AG09309 (cell line): ENCODE measurements around the gene OR2V1.
"Not testable (repeated sequence)": the region's sequence is repeated elsewhere in the genome, so short reads cannot be mapped to it uniquely, and the experiment has no call there.

Experiments
- DNase-seq: peaks from one replicate; pipeline ENCODE4 v3.0.0-alpha.2; 2010; ENCODE audit warnings: low read depth
- H3K4me3 ChIP-seq: 2 replicates; pipeline ENCODE4 v1.5.1; 2011; ENCODE audit warnings: mild to moderate bottlenecking, low read depth, low read length, moderate library complexity; ENCODE audit not compliant: control insufficient read depth
- TF ChIP-seq, protein P1 (sequence below): IDR thresholded peaks from 2 replicates; pipeline ENCODE4 v1.5.1; 2011; ENCODE audit warnings: mild to moderate bottlenecking, low read depth, low read length, inconsistent platforms; ENCODE audit not compliant: insufficient read depth, control insufficient read depth; ENCODE audit errors: missing control alignments

OR2V1 gene

DNA sequence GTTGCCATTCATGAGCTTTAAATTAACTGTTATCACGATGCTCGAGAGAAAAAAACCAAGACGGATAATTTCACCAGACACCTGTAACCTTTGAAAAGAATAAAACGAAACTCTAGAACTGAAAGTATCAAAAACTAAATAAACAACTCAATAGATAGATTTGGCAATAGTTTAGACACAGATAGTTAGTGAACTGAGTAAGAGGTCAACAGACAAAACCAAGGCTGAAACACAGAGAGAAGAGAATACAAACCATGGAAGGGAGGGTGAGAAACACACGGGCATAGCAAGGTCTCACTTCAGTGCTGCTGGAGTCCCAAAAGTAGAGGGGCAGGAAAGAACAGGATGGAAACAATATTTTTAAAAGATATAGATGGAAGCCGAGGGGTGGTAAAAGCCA lies 3.3 kb upstream of the OR2V1 start:
- no peak overlapping the region for H3K4me3 ChIP-seq
- TF ChIP-seq, protein P1, sequence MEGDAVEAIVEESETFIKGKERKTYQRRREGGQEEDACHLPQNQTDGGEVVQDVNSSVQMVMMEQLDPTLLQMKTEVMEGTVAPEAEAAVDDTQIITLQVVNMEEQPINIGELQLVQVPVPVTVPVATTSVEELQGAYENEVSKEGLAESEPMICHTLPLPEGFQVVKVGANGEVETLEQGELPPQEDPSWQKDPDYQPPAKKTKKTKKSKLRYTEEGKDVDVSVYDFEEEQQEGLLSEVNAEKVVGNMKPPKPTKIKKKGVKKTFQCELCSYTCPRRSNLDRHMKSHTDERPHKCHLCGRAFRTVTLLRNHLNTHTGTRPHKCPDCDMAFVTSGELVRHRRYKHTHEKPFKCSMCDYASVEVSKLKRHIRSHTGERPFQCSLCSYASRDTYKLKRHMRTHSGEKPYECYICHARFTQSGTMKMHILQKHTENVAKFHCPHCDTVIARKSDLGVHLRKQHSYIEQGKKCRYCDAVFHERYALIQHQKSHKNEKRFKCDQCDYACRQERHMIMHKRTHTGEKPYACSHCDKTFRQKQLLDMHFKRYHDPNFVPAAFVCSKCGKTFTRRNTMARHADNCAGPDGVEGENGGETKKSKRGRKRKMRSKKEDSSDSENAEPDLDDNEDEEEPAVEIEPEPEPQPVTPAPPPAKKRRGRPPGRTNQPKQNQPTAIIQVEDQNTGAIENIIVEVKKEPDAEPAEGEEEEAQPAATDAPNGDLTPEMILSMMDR: no peak
- DNase-seq: no peak

DNA sequence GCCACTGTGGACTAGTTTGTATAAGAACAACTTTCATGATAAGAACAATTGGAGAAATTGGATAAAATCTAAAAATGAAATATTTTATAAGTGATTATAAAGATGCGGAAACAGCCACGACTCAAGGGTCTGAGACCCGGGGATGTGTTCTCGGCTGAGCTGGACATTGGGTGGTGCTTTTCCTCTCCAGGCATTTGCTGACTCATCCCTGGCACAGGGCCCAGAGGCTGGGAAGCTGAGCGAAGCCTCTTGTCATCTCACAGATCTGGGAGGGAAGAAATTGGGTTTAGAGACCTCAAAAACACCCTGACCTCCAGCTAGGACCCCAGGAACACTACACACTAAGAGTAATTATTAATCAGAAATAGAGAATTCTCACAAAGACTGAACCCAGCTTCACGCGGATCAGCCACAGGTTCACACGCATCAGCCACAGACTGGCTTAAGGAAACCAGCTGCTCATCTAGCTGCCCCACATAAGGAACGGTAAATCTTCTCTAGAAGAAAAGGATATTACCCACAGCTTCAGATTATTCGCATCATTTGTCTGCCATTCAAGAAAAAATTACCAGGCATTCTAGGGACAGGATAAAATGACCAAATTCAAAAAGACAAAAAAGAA lies 2.8 kb upstream of the OR2V1 start:
- DNase-seq: no peak
- no peak overlapping the region for H3K4me3 ChIP-seq
- TF ChIP-seq, protein P1: no peak

DNA sequence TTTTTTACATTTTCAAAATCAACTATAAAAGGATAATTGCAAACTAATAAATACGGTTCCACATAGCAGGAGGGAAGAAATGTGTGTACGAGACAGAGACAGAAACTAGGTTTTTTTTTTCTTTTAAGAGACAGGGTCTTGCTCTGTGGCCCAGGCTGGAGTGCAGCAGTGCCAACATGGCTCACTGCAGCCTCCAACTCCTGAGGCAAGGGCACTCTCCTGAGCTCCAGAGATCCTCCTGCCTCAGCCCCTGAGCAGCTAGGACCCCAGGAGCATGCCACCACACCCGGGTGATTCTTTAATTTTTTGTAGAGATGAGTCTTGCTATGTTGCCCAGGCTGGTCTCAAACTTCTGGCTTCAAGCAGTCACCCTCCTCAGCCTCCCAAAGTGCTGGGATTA lies 2.1 kb upstream of the OR2V1 start:
- H3K4me3 ChIP-seq: no peak overlapping the region
- no peak for DNase-seq
- TF ChIP-seq, protein P1: no peak

DNA sequence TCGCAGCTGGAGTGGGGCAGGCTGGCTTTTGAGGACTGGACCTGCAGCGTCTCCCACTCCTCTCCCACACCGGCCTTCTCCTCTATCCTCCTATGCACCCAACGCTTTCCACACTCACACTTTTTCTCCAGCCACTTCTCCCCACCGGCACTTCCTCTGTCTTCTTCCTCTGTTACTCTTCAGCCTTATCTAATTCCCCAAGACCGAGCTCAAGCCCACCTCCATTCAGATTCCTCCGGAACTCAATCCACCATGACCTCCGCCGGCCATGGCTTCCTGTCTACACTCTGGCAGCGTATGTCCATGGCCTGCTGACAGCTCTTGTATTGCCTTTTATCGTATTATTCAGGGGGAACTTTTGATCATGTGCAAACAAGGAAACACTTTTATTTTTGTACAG lies 545 bp upstream of the OR2V1 start:
- no peak overlapping the region for H3K4me3 ChIP-seq
- DNase-seq: no peak
- TF ChIP-seq, protein P1: no peak

DNA sequence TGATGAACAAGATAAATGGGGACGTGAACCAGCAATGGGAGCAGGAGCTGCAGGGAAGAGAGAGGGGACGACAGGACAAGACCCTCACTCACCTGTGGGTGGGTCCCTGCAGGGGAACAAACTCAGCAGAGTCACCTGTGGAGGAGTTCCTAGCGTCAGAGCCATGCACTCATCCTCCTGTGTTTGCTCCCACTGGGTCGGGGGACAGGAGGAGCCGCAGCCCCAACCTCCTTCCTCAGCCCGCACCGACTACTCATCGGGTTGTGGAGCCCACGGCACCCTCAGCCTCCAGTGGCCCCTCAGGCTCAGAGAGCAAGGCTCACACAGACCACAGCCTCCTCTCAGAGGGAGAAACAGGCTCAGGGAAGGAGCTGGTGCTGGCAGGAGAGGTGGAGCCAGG lies 888 bp downstream of the OR2V1 start:
- DNase-seq, H3K4me3 ChIP-seq: not testable (repeated sequence)

DNA sequence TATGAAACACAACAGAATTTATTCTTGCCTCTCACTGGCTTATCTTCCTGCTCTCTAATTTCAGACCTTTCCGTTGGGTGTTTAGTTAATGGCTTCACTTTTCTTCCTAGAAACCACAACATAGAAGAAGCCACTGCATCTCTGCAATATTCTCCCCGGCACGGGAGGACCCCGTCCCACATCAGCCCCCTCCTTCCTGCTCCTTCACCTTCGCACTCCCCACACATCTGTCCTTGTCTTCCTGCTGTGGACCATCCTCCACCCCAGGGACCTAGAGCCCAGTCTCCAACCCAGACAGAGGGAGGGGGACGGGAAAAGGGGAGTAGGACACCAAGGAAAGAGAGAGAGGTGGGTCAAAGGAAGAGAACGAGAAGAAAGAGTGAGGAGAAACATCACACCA lies 1.4 kb downstream of the OR2V1 start:
- no peak for DNase-seq
- TF ChIP-seq, protein P1: no peak
- H3K4me3 ChIP-seq: no peak overlapping the region

DNA sequence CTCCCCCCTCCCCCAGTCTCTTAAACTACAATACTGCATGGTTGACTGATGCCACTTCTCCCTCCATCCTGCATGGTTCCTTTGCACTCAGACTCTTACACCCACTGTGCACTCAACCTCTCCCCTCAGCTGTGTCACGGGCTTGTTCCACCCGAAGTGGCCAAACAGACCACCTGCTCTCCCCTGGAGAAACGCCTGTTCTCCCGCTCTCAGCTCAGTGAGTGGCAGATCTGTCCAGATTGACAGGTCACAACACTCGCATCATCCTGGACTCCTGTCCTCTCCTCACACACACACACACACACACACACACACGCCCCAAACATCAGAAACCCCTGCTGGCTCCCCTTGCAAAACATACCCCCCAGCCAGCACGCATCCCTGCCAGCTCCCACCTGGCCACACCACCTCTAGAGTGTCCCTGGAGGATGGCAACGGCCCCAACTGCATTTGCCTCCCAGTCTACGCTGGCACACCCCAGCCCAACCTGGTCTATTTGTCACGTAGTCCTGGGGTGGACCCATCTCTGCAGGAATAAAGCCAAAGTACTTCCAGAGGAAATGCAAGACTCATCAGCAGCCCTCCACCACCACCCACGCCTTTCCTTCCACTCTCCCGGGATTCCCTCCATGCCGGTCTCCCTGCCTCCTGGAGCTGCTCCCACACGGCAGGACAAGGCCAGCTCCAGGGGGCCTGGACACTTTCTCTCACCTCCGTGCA lies 2.9 kb downstream of the OR2V1 start:
- DNase-seq: no peak
- TF ChIP-seq, protein P1: no peak
- no peak overlapping the region for H3K4me3 ChIP-seq
